GM10266 (cell line): ENCODE data around the gene MOXD1.

Experiments
- DNase-seq: peaks from one replicate; pipeline ENCODE4 v3.0.0; 2012; ENCODE audit errors: extremely low spot score
- CTCF ChIP-seq: IDR thresholded peaks from 2 replicates; pipeline ENCODE4 v1.5.1; 2012; ENCODE audit warnings: mild to moderate bottlenecking, low read depth; ENCODE audit not compliant: control insufficient read depth, insufficient read depth; ENCODE audit errors: missing control alignments

MOXD1 gene

GRCh38 chr6:132399376-132400074 lies 1.8 kb downstream of the MOXD1 start:
- TF ChIP-seq CTCF = no peak
- no peak for DNase-seq

- no peak for TF ChIP-seq CTCF
- DNase-seq = no peak
These were observed 6.2 kb downstream of the MOXD1 start for GRCh38 chr6:132395015-132395597.

- TF ChIP-seq CTCF = no peak
- no peak for DNase-seq
These were observed 8.5 kb downstream of the MOXD1 start for GRCh38 chr6:132392792-132393191.

- DNase-seq = no peak
- no peak for TF ChIP-seq CTCF
These were observed 9.0 kb downstream of the MOXD1 start for GRCh38 chr6:132392270-132392646.

GRCh38 chr6:132391391-132392269 lies 9.6 kb downstream of the MOXD1 start:
- TF ChIP-seq CTCF = no peak
- no peak for DNase-seq

GRCh38 chr6:132390451-132390850 lies 10.8 kb downstream of the MOXD1 start:
- no peak for TF ChIP-seq CTCF

More at GRCh38 chr6:132390451-132390850, 10.8 kb downstream of the MOXD1 start:
- no peak for DNase-seq
